Measurements from ENCODE around the gene ANKRD18B.
"Not testable (repeated sequence)": the region's sequence is repeated elsewhere in the genome, so short reads cannot be mapped to it uniquely, and the experiment has no call there.

Gene ANKRD18B

GRCh38 chr9:33524306-33524947, 376 bp downstream of the ANKRD18B start:
- peak overlapping the region; percentile 50 for H3K4me3 ChIP-seq (replicated peaks; ENCODE audit: low read depth, low read length)
- no peak for TF ChIP-seq CTCF (IDR thresholded peaks at IDR 0.05; ENCODE audit: low read depth, low read length, missing control alignments)
- DNase-seq (ENCODE audit: extremely low read depth, low read depth): no peak

- H3K4me3 ChIP-seq (replicated peaks; ENCODE audit: low read depth, low read length); DNase-seq (ENCODE audit: extremely low read depth, low read depth): not testable (repeated sequence)
Measured at GRCh38 chr9:33528069-33528468, 4.0 kb downstream of the ANKRD18B start.

GRCh38 chr9:33533958-33534357, 9.9 kb downstream of the ANKRD18B start:
- not testable (repeated sequence) for DNase-seq (ENCODE audit: extremely low read depth, low read depth); H3K4me3 ChIP-seq (replicated peaks; ENCODE audit: low read depth, low read length)

GRCh38 chr9:33535541-33535940, 11.5 kb downstream of the ANKRD18B start:
- H3K4me3 ChIP-seq (replicated peaks; ENCODE audit: low read depth, low read length): no peak overlapping the region
- TF ChIP-seq CTCF (IDR thresholded peaks at IDR 0.05; ENCODE audit: low read depth, low read length, missing control alignments): no peak
- DNase-seq (ENCODE audit: extremely low read depth, low read depth): no peak

GRCh38 chr9:33543463-33543862, 19.4 kb downstream of the ANKRD18B start:
- not testable (repeated sequence) for DNase-seq (ENCODE audit: extremely low read depth, low read depth); H3K4me3 ChIP-seq (replicated peaks; ENCODE audit: low read depth, low read length)

- not testable (repeated sequence) for H3K4me3 ChIP-seq (replicated peaks; ENCODE audit: low read depth, low read length); DNase-seq (ENCODE audit: extremely low read depth, low read depth)
Measured at GRCh38 chr9:33545715-33546114, 21.7 kb downstream of the ANKRD18B start.

GRCh38 chr9:33548816-33549215, 24.8 kb downstream of the ANKRD18B start:
- H3K4me3 ChIP-seq (replicated peaks; ENCODE audit: low read depth, low read length): not testable (repeated sequence)

GRCh38 chr9:33549418-33549817, 25.4 kb downstream of the ANKRD18B start:
- not testable (repeated sequence) for H3K4me3 ChIP-seq (replicated peaks; ENCODE audit: low read depth, low read length); DNase-seq (ENCODE audit: extremely low read depth, low read depth)

More at GRCh38 chr9:33548816-33549215, 24.8 kb downstream of the ANKRD18B start:
- not testable (repeated sequence) for DNase-seq (ENCODE audit: extremely low read depth, low read depth)

- not testable (repeated sequence) for H3K4me3 ChIP-seq (replicated peaks; ENCODE audit: low read depth, low read length); DNase-seq (ENCODE audit: extremely low read depth, low read depth)
Measured at GRCh38 chr9:33551183-33551582, 27.1 kb downstream of the ANKRD18B start.

GRCh38 chr9:33552315-33552725, 28.3 kb downstream of the ANKRD18B start:
- not testable (repeated sequence) for DNase-seq (ENCODE audit: extremely low read depth, low read depth); H3K4me3 ChIP-seq (replicated peaks; ENCODE audit: low read depth, low read length)

GRCh38 chr9:33560217-33560616, 36.2 kb downstream of the ANKRD18B start:
- not testable (repeated sequence) for H3K4me3 ChIP-seq (replicated peaks; ENCODE audit: low read depth, low read length)
- DNase-seq (ENCODE audit: extremely low read depth, low read depth): peak; percentile 52

GRCh38 chr9:33562196-33562595, 38.1 kb downstream of the ANKRD18B start:
- H3K4me3 ChIP-seq (replicated peaks; ENCODE audit: low read depth, low read length); DNase-seq (ENCODE audit: extremely low read depth, low read depth): not testable (repeated sequence)

- not testable (repeated sequence) for DNase-seq (ENCODE audit: extremely low read depth, low read depth); H3K4me3 ChIP-seq (replicated peaks; ENCODE audit: low read depth, low read length)
Measured at GRCh38 chr9:33567776-33568175, 43.7 kb downstream of the ANKRD18B start.

GRCh38 chr9:33577786-33578185, 53.7 kb downstream of the ANKRD18B start:
- not testable (repeated sequence) for DNase-seq (ENCODE audit: extremely low read depth, low read depth); H3K4me3 ChIP-seq (replicated peaks; ENCODE audit: low read depth, low read length)

GRCh38 chr9:33579996-33580395, 55.9 kb downstream of the ANKRD18B start:
- not testable (repeated sequence) for DNase-seq (ENCODE audit: extremely low read depth, low read depth); H3K4me3 ChIP-seq (replicated peaks; ENCODE audit: low read depth, low read length)

- DNase-seq (ENCODE audit: extremely low read depth, low read depth); H3K4me3 ChIP-seq (replicated peaks; ENCODE audit: low read depth, low read length): not testable (repeated sequence)
Measured at GRCh38 chr9:33582686-33583085, 58.6 kb downstream of the ANKRD18B start.

GRCh38 chr9:33586128-33586527, 62.1 kb downstream of the ANKRD18B start:
- DNase-seq (ENCODE audit: extremely low read depth, low read depth); H3K4me3 ChIP-seq (replicated peaks; ENCODE audit: low read depth, low read length): not testable (repeated sequence)
